GM21360 (cell line): Measurements from ENCODE around the gene NXNL2.

Source experiments
- ATAC-seq: cut with Tn5 transposase; IDR thresholded peaks from one replicate; pipeline ENCODE4 v1.9.1; 2021; ENCODE audit warnings: mild to moderate bottlenecking, moderate library complexity; ENCODE audit not compliant: unreplicated experiment

The NXNL2 gene

DNA sequence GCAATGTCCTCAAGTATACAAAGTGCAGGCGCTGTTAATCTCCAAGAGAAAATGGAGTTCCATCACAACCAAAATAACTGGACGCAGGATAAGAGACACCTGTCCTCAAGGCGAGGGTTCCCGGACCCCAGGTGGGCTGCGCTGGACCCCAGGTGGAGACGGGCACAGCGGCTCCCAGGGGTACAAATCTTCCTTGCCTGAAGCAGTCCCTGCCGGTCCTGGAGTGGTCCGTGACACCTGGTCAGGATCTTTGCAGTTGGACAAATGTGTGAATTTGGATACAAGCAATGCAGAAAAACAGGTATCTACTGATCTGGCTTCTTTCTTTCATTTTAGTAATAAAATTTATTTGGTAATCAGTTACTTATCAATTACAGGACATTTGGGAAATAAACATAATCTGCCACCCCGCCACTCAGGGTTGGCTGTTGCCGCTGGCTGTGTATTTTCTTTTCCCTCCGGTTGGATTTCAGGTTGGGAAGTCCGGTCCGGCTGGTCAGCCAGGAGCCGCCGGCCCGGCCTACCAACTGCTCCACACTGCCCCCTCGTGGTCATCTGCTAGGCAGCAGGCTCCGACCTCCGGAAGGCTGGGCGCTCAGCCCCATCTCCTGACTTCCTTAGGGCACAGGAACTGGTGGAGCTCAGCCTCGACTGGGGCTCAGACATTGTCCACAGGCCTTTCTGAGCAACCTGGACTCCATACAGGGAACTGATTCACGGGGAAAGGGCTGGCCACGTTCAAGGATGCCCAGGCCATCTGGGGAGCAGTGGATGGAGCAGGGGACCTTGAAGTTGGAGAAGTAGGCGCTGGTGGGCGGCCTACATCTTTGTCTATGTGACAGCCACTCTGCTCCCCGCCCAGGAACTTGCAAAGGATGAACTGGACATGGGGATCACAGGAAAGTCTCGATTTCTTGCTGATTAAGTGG lies 43.4 kb downstream of the NXNL2 start:
- peak; percentile 79 for ATAC-seq

DNA sequence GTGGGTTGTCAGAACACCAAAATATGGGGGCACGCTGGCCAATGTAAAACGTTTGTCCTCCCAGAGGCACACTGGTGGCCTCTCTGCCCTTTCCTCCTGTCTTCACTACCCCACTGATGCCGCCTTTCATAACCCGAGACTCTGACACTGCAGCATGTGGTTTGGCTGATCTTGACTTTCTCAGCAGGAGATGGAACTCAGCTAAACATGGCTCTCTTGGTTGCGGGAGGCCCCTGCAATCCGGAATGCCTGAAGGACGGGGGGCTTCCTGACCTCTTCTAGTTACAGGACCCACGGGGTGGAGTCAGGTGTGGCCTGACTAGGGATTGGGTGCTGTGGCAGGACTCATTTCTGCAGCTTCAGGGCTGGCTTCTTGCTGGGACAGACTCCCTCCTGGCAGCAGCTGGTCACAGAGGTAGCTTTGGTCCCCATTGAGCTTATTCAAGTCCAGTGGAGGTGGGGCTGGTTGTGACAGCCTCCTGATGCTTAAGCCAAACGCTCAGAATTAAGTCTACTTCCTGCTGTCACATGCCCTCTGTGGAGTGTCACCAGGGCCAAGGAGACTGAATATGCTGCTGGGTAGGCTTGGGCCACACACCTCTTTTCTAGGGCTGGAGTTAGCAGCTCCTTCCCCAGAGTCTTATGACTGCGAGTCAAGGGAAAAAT lies 44.2 kb downstream of the NXNL2 start:
- ATAC-seq = no peak

DNA sequence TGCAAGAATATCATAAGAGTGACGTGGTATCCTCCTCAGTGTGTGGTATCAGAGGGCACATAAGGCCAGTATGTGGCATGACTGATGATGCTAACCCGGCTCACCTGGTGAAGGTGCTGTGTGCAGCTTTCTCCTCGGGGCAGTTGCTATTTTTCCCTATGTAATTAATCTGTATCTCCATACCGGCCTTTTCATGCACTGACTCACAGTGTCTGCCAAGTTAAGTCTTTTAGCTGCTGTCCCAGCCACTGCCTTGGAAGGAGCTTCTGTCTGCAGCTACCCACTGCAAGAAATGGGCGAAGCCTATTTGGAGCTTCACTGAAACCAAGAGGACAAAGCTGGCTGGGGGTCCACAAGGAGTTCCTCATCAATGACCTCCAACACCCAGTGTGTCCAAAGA lies 46.0 kb downstream of the NXNL2 start:
- ATAC-seq = no peak

DNA sequence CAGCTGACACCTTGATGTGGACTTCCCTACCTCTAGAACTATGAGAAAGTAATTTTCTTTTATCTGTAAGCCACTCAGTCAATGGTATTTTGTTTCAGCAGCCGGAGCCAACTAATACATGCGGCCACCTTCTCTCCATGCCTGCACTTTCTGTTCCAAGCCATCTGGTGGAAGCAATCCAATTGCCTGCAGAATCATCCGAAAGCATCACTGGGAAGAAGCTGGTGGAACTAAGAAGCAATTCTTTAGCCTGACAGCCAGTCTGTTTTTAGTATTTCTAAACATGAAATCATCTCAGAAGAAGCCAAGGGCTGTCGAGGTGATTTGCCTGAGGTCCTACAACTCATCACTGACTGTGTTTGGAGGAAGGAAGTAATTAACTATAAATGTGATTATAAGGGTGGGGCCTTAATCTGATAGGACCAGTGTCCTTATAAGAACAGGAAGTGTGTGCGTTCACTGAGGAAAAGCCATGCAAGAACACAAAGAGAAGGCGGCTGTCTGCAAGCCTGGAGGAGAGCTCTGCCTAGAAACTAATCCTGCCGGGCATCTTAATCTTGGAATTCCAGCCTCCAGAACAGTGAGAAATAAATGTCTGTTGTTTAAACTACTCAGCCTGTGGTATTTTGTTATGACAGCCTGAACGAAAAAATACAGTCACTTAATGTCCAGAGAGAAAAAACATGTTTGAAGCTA lies 49.1 kb downstream of the NXNL2 start:
- no peak for ATAC-seq

DNA sequence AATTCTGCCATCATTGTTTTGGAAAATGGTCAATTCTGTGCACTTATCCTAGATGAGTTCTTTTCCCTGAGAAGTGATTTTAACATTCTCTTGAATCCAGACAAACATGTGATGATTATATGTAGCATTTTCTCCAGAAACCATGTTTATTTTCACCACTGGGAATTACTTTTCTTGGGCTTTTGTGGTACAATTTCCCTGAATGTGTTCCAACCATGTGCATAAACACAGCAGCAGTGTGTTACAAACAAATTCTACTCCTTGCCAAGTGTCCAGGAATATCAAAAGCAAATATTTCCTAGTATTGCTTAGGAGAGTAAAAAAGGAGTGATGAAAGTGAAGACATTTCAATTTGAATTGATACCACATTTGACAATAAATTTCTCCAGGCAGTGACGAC lies 50.4 kb downstream of the NXNL2 start:
- ATAC-seq = no peak

DNA sequence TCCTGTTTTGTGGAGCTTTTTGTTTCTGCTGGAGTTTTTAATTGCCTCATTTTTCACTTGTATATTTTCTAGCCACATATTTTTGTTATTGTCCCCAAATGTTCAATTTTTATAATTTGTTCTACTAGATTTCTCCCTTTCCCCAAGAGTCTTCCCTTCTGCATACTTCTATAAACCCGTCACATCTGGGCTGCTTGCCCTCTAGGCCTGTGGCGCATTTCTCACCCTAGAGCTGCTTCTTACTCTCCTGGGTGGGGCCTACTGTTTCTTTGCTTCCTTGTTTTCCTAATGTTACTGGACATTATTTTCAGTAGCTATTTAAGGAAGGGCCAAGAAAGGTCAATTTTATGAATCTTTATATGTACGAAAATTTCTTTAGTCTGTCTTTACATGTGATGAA lies 51.5 kb downstream of the NXNL2 start:
- no peak for ATAC-seq

DNA sequence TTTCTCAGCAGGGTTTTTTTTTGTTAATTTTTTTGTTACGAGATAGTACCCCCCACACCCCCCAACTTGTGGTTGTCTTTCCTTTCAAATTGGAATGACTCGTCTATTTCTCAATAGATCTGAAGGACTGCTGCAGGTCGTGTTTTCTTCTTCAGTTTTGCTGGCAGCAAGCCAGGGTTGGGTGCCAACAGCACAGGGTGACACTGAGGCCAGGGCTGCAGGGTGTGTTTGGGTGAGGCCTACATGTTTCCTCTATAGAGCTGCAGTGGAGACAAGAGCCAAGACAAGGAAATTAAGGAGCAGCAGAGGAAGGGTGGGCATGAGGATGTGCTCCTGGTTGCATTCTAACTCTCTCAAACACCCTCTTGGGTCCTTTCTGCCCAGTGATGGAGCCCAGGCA lies 52.2 kb downstream of the NXNL2 start:
- ATAC-seq = no peak

DNA sequence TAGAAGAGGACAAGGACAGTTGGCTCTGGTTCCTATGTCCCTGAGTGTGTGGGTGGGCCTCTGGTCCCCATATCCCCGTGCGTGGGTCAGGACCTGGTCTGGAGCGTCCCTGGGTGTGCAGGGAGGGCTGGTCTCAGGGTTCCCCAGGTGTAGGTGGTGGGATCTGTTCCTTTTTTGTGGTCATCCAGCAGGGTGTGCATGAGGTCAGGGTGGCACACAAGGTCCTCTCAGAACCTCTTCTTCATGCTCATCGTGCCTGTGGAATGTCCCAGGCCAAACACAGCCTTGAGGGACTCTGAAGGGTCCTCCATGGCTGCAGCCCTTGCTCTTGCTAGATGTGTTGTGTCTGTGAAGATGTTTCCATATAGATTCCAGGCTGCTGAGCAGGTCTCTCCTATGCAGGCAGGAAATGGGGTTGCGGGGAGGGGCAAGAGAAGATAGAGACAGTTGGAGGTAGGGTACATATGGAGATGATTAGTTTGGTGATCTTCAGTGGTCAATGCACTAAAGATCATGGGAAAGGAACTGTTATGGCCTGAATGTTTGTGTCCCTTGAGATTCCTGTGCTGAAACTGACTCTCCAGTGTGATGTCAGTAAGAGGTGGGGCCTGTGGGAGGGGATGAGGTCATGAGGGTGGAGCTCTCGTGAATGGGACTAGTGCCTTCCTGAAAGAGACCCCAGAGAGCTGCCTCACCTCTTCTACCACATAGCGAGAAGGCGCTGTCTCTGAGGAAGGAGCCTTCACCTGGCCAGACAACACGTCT lies 53.1 kb downstream of the NXNL2 start:
- ATAC-seq = no peak

DNA sequence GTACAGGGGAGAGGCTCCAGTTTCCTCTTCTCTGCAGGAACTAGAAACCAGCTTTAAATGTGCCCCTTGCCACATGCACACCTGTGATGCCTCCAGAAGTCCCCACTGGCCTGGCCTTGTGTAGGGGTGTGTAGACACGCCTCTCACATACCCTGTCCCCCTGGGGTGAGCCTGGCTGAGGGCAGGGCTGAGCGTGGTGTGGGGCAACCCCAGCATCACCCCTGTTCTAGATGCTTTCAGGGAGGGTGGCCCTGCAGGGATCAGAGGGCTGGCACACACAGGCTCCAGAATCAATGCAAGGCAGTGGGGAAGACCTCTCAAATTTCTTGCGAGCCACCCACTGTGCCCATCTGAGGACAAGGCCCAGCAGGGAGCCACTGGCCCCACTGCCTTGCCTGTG lies 54.7 kb downstream of the NXNL2 start:
- ATAC-seq = no peak

DNA sequence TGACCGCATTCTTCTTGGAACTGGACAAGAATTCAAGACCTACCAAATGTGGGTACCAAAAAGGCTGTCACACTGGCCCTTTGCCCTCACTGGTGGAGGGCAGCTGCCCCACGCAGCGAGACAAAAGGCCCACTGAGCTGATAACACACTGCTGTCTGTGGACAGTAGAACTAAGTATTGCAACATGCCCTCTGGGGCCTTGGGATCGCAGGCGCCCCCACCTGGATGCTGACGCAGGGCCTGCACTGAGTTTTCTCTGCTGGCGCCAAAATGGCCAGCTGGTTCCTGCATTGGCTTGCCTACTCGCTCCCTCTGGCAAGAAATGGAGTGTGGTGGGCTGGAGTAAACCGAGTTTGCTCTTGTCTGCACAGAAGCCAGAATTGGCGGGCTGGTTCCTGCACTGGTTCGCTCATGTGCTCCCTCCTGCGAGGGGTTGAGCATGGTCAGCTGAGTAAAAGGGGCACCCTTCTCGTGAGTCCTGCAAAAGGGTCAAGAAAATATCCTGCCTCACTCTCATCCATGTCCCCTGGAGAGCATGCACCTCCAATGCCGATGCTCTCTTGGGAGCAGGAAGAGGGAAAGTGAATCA lies 55.7 kb downstream of the NXNL2 start:
- no peak for ATAC-seq

DNA sequence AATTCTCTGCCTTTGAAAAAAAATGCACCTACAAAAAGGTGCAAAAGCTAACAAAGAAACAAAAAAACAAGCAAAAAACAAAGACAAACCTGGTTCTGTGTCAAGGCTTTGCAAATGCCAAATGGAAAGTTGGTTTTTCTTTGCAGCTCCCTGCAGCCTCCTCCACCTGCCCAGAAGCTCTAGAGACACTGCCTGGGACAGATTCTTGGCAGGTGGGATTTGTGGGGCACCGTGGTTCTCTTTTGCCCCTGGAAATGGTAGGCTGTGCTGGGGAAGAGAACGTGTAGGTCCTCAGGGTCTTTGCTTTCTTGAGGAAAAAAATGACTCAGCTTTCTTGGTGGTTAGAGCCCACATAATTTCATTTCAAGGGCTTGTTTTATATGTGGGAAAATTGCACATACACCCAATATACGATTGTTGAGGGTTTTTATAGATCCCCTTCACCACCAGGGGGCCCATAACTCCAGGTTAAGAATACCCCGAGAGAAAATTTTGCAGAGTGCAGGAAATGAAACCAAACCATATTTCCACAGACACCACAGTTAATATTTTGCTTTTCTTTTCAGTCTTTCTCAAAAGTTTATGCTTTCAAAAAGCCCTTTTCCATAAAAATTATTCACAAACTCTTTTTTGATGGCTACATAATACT lies 58.7 kb downstream of the NXNL2 start:
- peak; percentile 77 for ATAC-seq
